Neural progenitor cell (in vitro differentiated cells): ENCODE data around the gene LRRC59. TPM values are rescaled to one million over a fixed set of nuclear protein-coding genes. Genes with fewer than 3 reads are reported as not detected.

Source experiments
- DNase-seq: peaks from one replicate; pipeline ENCODE4 v3.0.0-alpha.2; 2016; ENCODE audit warnings: low spot score
- H2AFZ ChIP-seq: fragments of 200-600 bp; sonication (generic); replicated peaks from 2 replicates; pipeline ENCODE4 v1.6.1; 2016; ENCODE audit warnings: antibody characterized with exemption
- H3F3A ChIP-seq: fragments of 200-600 bp; sonication (generic); 2 replicates; pipeline ENCODE4 v1.6.1; 2016; ENCODE audit warnings: antibody characterized with exemption, low read depth
- H3K27ac ChIP-seq: fragments of 200-600 bp; sonication (generic); 2 replicates; pipeline ENCODE4 v1.5.1; 2016; ENCODE audit warnings: mild to moderate bottlenecking
- H3K27me3 ChIP-seq: fragments of 200-600 bp; sonication (generic); 2 replicates; pipeline ENCODE4 v1.6.1; 2016; ENCODE audit warnings: mild to moderate bottlenecking, moderate library complexity
- H3K36me3 ChIP-seq: fragments of 200-600 bp; sonication (generic); 2 replicates; pipeline ENCODE4 v1.5.1; 2016
- H3K4me1 ChIP-seq: fragments of 200-600 bp; sonication (generic); 2 replicates; pipeline ENCODE4 v1.6.1; 2016; ENCODE audit warnings: mixed run types
- H3K4me2 ChIP-seq: fragments of 200-600 bp; sonication (generic); 2 replicates; pipeline ENCODE4 v1.6.1; 2016
- H3K4me3 ChIP-seq: fragments of 200-600 bp; sonication (generic); 2 replicates; pipeline ENCODE4 v1.5.1; 2016
- H3K79me2 ChIP-seq: fragments of 200-600 bp; sonication (generic); 2 replicates; pipeline ENCODE4 v1.6.1; 2016; ENCODE audit warnings: low read depth
- H3K9ac ChIP-seq: fragments of 200-600 bp; sonication (generic); 2 replicates; pipeline ENCODE4 v1.6.1; 2016
- H3K9me3 ChIP-seq: fragments of 200-600 bp; sonication (generic); 2 replicates; pipeline ENCODE4 v1.5.1; 2016; ENCODE audit warnings: low read depth
- H4K20me1 ChIP-seq: fragments of 200-600 bp; sonication (generic); 2 replicates; pipeline ENCODE4 v1.6.1; 2016; ENCODE audit warnings: low read depth
- H3K27ac Mint-ChIP-seq: 3 replicates; pipeline ENCODE4 v1.8.0; 2021; ENCODE audit warnings: mixed read lengths
- H3K27me3 Mint-ChIP-seq: 2 replicates; pipeline ENCODE4 v1.8.0; 2022; ENCODE audit warnings: low read depth, mild to moderate bottlenecking, inconsistent platforms, moderate library complexity, mixed read lengths; ENCODE audit not compliant: insufficient read depth
- H3K36me3 Mint-ChIP-seq: 3 replicates; pipeline ENCODE4 v1.8.0; 2021; ENCODE audit warnings: mixed read lengths
- H3K4me1 Mint-ChIP-seq: 3 replicates; pipeline ENCODE4 v1.8.0; 2021; ENCODE audit warnings: mixed read lengths
- H3K4me3 Mint-ChIP-seq: 3 replicates; pipeline ENCODE4 v1.8.0; 2021; ENCODE audit warnings: mild to moderate bottlenecking, moderate library complexity, mixed read lengths
- H3K9me3 Mint-ChIP-seq: 3 replicates; pipeline ENCODE4 v1.8.0; 2020; ENCODE audit warnings: mixed read lengths
- CTCF ChIP-seq: fragments of 200-600 bp; sonication (generic); IDR thresholded peaks from 2 replicates; pipeline ENCODE4 v1.5.1; 2017; ENCODE audit warnings: antibody characterized with exemption, mild to moderate bottlenecking
- EZH2 ChIP-seq: fragments of 200-600 bp; sonication (generic); IDR thresholded peaks from 2 replicates; pipeline ENCODE4 v1.6.1; 2017; ENCODE audit warnings: antibody characterized with exemption, mild to moderate bottlenecking, moderate library complexity
- EZH2phosphoT487 ChIP-seq: fragments of 200-600 bp; sonication (generic); IDR thresholded peaks from 2 replicates; pipeline ENCODE4 v1.6.1; 2017; ENCODE audit warnings: antibody characterized with exemption
- total RNA-seq: library from RNA; depleted of rRNA; stranded (reverse); fragments of >200 nt; gene quantifications from 2 replicates; pipeline ENCODE4 v1.2.3, GENCODE V29; 2015; ENCODE audit warnings: low replicate concordance

LRRC59 gene
- total RNA-seq, 1 donor from 2014 or later = 57.0 TPM

GRCh38 chr17:50348522-50349242 lies 48.6 kb downstream of the LRRC59 start:
- Histone ChIP-seq H3K27me3 (peaks cover 21% of the 10 kb centered on the region), H3K9ac (no peak overlapping the region), H2AFZ (no peak overlapping the region), H3K4me2 (no peak overlapping the region), H3K9me3 (no peaks in the 10 kb centered on the region), H3K4me3 (no peak overlapping the region), H4K20me1 (peaks cover 35% of the 10 kb centered on the region), H3F3A (no peaks in the 10 kb centered on the region), H3K4me1 (peaks cover 19% of the 10 kb centered on the region), H3K27ac (no peak overlapping the region), H3K36me3 (no peaks in the 10 kb centered on the region), H3K79me2 (peaks cover 18% of the 10 kb centered on the region)
- Mint-ChIP-seq H3K4me1 (peaks cover 35% of the 10 kb centered on the region), H3K9me3 (no peaks in the 10 kb centered on the region), H3K27me3 (peaks cover 11% of the 10 kb centered on the region), H3K4me3 (peak overlapping the region; percentile 95), H3K36me3 (peaks cover 11% of the 10 kb centered on the region), H3K27ac (peak overlapping the region; percentile 39)
- DNase-seq = no peak
- no peak for TF ChIP-seq CTCF
- TF ChIP-seq EZH2phosphoT487 = no peak

DNA sequence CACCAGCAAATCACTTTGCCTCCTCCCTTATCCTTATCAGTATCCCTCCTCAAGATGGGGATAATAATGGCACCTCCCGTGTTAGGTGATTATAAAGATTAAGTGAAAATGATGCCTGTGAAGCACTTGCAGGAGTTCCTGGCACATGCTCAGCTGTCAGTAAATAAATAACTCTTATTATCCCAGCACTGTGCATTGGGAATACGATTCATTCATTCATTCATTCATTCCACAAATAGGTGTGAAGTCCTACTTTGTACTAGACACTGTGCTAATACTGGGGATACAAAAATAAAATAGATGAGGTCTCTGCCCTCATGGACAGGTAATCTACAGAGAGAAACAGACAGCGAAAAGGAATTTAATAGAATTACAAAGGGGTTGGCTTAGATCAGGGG lies 49.4 kb downstream of the LRRC59 start:
- Histone ChIP-seq H3K79me2 (peaks cover 18% of the 10 kb centered on the region), H3K4me2 (peak overlapping the region; percentile 93), H3K4me1 (peaks cover 19% of the 10 kb centered on the region), H3K9me3 (no peaks in the 10 kb centered on the region), H3K9ac (no peak overlapping the region), H3F3A (no peaks in the 10 kb centered on the region), H4K20me1 (peaks cover 35% of the 10 kb centered on the region), H3K4me3 (peak overlapping the region; percentile 78), H2AFZ (no peak overlapping the region), H3K27me3 (peaks cover 28% of the 10 kb centered on the region), H3K27ac (no peak overlapping the region), H3K36me3 (no peaks in the 10 kb centered on the region)
- peaks cover 35% of the 10 kb centered on the region for H3K4me1 Mint-ChIP-seq
- no peak for DNase-seq
- no peaks in the 10 kb centered on the region for H3K9me3 Mint-ChIP-seq
- peaks cover 8% of the 10 kb centered on the region for H3K27me3 Mint-ChIP-seq
- no peak for TF ChIP-seq CTCF
- H3K4me3 Mint-ChIP-seq = peak overlapping the region; percentile 95
- no peak overlapping the region for H3K27ac Mint-ChIP-seq
- H3K36me3 Mint-ChIP-seq = peaks cover 5% of the 10 kb centered on the region

DNA sequence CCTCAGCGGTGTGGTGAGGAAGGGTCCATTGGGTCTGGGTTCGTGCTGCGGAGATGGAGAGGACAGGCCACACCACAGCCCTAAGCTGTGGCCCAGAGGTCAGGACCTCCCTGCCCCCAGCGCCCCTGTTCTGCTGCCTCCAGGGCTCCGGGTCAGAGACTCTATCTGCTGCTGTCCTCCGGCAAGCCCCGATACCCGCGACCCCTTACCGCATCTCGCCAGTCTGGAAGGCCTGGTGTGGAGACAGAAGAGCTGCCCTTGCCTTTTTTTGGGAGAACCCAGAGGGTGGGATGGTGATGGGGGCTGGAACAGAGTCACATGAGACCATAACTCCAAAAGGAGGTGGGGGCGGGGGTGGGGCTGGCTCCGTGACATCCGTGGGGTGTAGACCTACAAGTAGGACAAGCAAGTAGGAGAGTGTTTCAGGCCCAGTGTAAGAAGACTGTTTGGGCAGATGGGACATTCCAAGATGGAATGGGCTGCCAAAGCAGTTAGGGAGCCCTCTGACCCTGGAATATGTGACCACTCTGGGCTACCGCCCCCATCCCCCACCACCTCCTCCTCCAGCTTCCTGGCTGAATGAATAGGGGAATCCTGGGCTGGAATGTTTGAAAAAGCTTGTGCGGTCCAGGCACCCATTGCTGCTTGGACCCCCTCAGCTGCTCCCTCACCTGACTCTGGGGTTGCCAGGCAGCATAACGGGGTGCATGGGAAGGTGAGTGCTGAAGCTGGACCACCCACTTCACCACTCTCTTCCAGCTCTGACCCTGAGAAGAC lies 50.0 kb downstream of the LRRC59 start:
- peak overlapping the region; percentile 93 for H3K4me2 ChIP-seq
- H3K79me2 ChIP-seq = peaks cover 18% of the 10 kb centered on the region
- H3K4me1 ChIP-seq = peaks cover 19% of the 10 kb centered on the region
- H2AFZ ChIP-seq = no peak overlapping the region
- H3K36me3 ChIP-seq = no peaks in the 10 kb centered on the region
- H3K9me3 ChIP-seq = no peaks in the 10 kb centered on the region
- no peak for TF ChIP-seq EZH2
- TF ChIP-seq CTCF = no peak
- no peak for TF ChIP-seq EZH2phosphoT487
- Mint-ChIP-seq H3K4me1 (peaks cover 35% of the 10 kb centered on the region), H3K27ac (no peak overlapping the region), H3K36me3 (peaks cover 3% of the 10 kb centered on the region), H3K9me3 (no peaks in the 10 kb centered on the region), H3K27me3 (peaks cover 8% of the 10 kb centered on the region), H3K4me3 (peak overlapping the region; percentile 95)
- peak; percentile 46 for DNase-seq
- peak overlapping the region; percentile 78 for H3K4me3 ChIP-seq
- peaks cover 28% of the 10 kb centered on the region for H3K27me3 ChIP-seq
- peaks cover 30% of the 10 kb centered on the region for H4K20me1 ChIP-seq
- H3K9ac ChIP-seq = no peak overlapping the region
- no peak overlapping the region for H3K27ac ChIP-seq
- H3F3A ChIP-seq = no peaks in the 10 kb centered on the region
